ENCODE results near the gene MLXIPL.
A peak's percentile ranks its signal among the peaks of the same experiment; 100 is the strongest.

Gene MLXIPL

DNA sequence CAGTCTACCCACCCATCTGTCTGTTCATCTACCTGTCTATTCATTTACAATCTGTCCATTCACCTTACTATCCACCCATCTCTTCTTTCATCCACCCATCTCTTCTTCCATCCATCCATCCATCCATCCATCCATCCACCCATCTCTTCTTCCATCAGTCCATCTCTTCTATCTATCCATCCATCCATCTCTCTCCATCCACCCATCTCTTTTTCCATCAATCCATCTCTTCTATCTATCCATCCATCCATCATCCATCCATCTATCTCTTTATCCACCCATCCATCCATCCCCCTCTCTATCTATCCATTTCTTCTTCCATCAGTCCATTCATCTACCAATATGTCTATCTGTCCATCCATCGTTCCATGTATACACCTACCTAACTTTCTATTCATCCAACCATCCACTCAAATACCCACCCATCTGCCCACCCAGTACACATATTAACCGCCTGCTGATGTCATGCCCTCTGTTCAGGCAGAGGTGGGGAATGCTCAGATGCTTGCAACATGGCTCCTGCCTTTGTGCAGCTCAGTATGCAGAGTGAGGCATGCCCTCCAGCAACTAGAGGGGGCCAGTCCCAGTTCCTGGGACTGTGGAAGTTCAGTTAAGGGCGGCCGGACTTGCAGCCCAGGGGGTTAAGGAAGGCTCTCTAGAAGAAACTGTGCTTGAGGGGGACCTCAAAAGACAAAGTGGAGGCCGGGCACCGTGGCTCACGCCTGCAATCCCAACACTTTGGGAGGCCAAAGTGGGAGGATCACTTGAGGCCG lies 11.3 kb upstream of the MLXIPL start:
- no peak overlapping the region for H3K9ac ChIP-seq
- H3K27me3 ChIP-seq: no peaks in the 10 kb centered on the region
- no peak overlapping the region for H3K4me3 ChIP-seq
- no peak overlapping the region for H3K27ac ChIP-seq
- no peaks in the 10 kb centered on the region for H3K36me3 ChIP-seq
- peaks cover 0 to 40% (median 20%) of the 10 kb centered on the region in 10 experiments; a peak in 13 of 20 replicates for H3K4me1 ChIP-seq
- H3K9me3 ChIP-seq (replicated peaks in 1 of 11): peaks cover 0 to 7% (median 2%) of the 10 kb centered on the region in 11 experiments; a peak in 17 of 22 replicates
- no peak for TF ChIP-seq Cebpa-rat (IDR thresholded peaks at IDR 0.05)
- H3K4me2 ChIP-seq: peak overlapping the region in 5 of 11 experiments; percentile 61 to 76 (median 61); a peak in 10 of 22 replicates
- H4K20me1 ChIP-seq: no peaks in the 10 kb centered on the region

DNA sequence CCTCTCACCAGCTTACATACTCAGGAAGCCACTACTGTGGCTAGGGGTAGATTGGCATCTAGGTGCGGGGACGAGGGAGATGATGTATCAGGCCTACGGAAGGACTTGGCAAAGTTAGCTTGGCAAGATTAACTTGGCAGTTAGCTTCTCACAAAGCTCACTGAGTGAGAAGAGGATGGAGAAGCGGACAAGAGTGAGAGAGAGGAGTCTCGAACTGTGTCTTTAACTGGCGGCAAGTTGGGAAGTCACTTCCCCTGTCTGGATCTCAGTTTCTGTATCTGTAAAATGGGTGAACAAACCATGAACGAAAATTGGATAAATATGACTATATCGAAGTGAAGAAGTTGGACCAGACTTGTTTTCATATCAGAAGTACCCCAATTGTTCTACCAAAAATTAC lies 9.5 kb upstream of the MLXIPL start:
- H4K20me1 ChIP-seq: no peaks in the 10 kb centered on the region
- no peak overlapping the region for H3K4me3 ChIP-seq
- no peak overlapping the region for H3K4me2 ChIP-seq
- no peak overlapping the region for H3K27ac ChIP-seq
- H3K27me3 ChIP-seq: peaks cover 0 to 2% (median 0%) of the 10 kb centered on the region in 11 experiments; a peak in 4 of 22 replicates
- H3K9me3 ChIP-seq (replicated peaks in 1 of 11): no peaks in the 10 kb centered on the region
- TF ChIP-seq Cebpa-rat (IDR thresholded peaks at IDR 0.05): no peak
- no peaks in the 10 kb centered on the region for H3K36me3 ChIP-seq
- H3K9ac ChIP-seq: no peak overlapping the region
- peaks cover 0 to 34% (median 18%) of the 10 kb centered on the region in 10 experiments; a peak in 13 of 20 replicates for H3K4me1 ChIP-seq

DNA sequence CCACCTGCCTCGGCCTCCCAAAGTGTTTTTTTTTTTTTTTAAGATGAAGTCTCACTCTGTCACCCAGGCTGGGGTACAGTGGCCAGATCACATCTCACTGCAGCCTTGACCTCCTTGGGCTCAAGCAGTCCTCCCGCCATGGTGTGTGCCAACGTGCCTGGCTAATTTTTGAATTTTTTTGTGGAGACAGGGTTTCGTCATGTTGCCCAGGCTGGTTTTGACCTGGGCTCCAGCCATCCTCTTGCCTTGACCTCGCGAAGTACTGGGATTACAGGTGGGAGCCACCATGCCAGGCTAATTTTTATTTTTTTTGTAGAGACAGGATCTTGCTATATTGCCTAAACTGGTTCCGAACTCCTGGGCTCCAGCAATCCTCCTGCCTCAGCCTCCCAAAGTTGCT lies 9.0 kb upstream of the MLXIPL start:
- Histone ChIP-seq H3K4me2 (no peak overlapping the region), H3K4me3 (no peak overlapping the region), H3K4me1 (peaks cover 0 to 29% (median 15%) of the 10 kb centered on the region in 10 experiments; a peak in 13 of 20 replicates), H3K9ac (no peak overlapping the region), H3K9me3 (replicated peaks in 1 of 11) (no peaks in the 10 kb centered on the region), H3K36me3 (no peaks in the 10 kb centered on the region), H3K27ac (no peak overlapping the region), H3K27me3 (peaks cover 0 to 7% (median 4%) of the 10 kb centered on the region in 11 experiments; a peak in 11 of 22 replicates), H4K20me1 (0 out of 22 replicates have a peak, but pooled peaks cover 0 to 4% (median 0%) of the 10 kb centered on the region in 11 experiments)
- no peak for TF ChIP-seq Cebpa-rat (IDR thresholded peaks at IDR 0.05)

DNA sequence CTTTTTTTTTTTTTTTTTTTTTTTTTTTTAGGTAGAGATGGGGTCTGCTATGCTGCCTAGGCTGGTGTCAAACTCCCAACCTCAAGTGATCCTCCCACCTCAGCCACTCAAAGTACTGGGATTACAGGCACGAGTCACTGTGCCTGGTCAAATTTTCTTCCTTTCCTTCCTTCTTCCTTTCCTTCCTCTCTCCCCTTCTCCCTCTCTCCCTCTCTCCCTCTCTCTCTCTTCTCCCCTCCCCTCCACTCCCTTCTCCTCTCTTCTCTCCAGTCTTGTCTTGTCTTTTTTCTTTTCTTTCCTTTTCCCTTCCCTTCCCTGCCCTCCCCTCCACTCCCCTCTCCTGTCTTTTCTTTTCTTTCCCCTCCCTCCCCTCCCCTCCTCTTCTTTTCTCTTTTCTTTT lies 7.2 kb upstream of the MLXIPL start:
- no peak overlapping the region for H3K4me2 ChIP-seq
- H3K9ac ChIP-seq: no peak overlapping the region
- no peak overlapping the region for H3K27ac ChIP-seq
- H4K20me1 ChIP-seq: peaks cover 0 to 13% (median 0%) of the 10 kb centered on the region in 11 experiments; a peak in 1 of 22 replicates
- no peaks in the 10 kb centered on the region for H3K36me3 ChIP-seq
- H3K9me3 ChIP-seq (replicated peaks in 1 of 11): no peaks in the 10 kb centered on the region
- peaks cover 0 to 24% (median 17%) of the 10 kb centered on the region in 11 experiments; a peak in 15 of 22 replicates for H3K27me3 ChIP-seq
- H3K4me1 ChIP-seq: peaks cover 0 to 15% (median 11%) of the 10 kb centered on the region in 10 experiments; a peak in 14 of 20 replicates
- no peak overlapping the region for H3K4me3 ChIP-seq
- no peak for TF ChIP-seq Cebpa-rat (IDR thresholded peaks at IDR 0.05)

DNA sequence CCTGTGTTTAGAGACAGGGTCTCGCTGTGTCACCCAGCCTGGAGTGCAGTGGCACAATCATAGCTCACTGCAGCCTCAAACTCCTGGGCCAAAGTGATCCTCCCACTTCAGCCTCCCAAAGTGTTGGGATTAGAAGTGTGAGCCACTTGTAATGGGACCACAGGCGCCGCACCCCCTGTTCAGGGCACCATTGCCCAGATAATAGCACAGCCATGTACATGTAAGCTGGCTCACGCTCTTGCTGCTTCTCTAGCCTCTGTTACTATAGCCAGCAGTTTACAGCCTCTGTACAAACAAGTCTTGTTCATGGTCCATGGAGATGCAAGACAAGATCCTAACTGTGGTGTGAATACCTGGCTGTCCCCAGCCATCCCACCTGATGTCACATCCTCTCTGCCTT lies 4.2 kb upstream of the MLXIPL start:
- Histone ChIP-seq H3K27ac (no peak overlapping the region), H3K9ac (no peak overlapping the region), H3K4me2 (no peak overlapping the region), H3K4me1 (peaks cover 1 to 16% (median 5%) of the 10 kb centered on the region in 10 experiments; a peak in 17 of 20 replicates), H3K27me3 (peaks cover 21 to 55% (median 45%) of the 10 kb centered on the region in 11 experiments), H3K4me3 (no peak overlapping the region), H3K36me3 (no peaks in the 10 kb centered on the region), H4K20me1 (peaks cover 0 to 19% (median 0%) of the 10 kb centered on the region in 11 experiments; a peak in 4 of 22 replicates), H3K9me3 (replicated peaks in 1 of 11) (no peaks in the 10 kb centered on the region)
- no peak for TF ChIP-seq Cebpa-rat (IDR thresholded peaks at IDR 0.05)

DNA sequence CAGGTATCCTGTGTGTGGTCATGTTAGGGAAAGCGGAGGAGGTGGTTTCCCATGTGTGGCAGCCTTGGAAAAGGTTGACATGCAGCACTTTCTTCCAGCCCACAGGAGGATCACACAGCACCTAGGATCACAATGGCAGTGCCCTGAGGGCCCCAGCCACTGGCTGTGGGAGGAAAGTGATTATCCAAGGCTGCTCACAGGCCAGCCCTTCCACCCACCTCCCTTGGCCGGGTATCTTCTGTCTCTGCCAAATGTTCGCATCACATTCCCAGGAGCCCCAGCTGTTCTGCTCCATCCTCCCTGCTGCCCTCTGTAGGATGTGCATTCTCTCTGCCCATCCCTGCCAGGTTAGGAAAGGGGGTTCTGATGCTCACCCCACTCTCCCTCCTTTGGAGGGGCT lies 2.5 kb upstream of the MLXIPL start:
- peak overlapping the region in 3 of 11 experiments; percentile 25 to 46 (median 28); a peak in 3 of 22 replicates for H3K4me2 ChIP-seq
- no peak for TF ChIP-seq Cebpa-rat (IDR thresholded peaks at IDR 0.05)
- no peaks in the 10 kb centered on the region for H3K9me3 ChIP-seq (replicated peaks in 1 of 11)
- H3K27ac ChIP-seq: no peak overlapping the region
- peaks cover 0 to 27% (median 0%) of the 10 kb centered on the region in 11 experiments; a peak in 7 of 22 replicates for H4K20me1 ChIP-seq
- no peak overlapping the region for H3K4me3 ChIP-seq
- H3K36me3 ChIP-seq: no peaks in the 10 kb centered on the region
- peaks cover 9 to 18% (median 10%) of the 10 kb centered on the region in 10 experiments; a peak in 19 of 20 replicates for H3K4me1 ChIP-seq
- peaks cover 37 to 71% (median 61%) of the 10 kb centered on the region in 11 experiments for H3K27me3 ChIP-seq
- no peak overlapping the region for H3K9ac ChIP-seq

DNA sequence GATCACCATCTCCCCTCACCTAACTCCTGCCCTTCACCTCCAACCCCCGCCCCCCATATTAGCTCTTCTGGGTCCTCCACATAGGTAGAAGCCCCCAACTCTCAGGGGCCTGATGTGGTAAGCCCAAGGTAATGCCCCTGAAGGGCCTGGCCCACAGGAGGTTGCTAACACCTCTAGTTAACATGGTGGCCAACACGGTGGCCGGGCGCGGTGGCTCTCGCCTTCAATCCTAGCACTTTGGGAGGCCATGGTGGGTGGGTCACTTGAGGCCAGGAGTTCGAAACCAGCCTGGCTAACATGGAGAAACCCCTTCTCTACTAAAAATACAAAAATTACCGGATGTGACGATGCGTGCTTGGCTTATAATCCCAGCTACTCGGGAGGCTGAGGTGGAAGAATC lies 954 bp upstream of the MLXIPL start:
- Histone ChIP-seq H3K27me3 (peaks cover 48 to 84% (median 73%) of the 10 kb centered on the region in 11 experiments), H3K4me1 (peaks cover 9 to 18% (median 10%) of the 10 kb centered on the region in 10 experiments; a peak in 19 of 20 replicates), H3K9me3 (replicated peaks in 1 of 11) (no peaks in the 10 kb centered on the region), H4K20me1 (peaks cover 0 to 27% (median 0%) of the 10 kb centered on the region in 11 experiments; a peak in 7 of 22 replicates), H3K4me2 (no peak overlapping the region), H3K36me3 (no peaks in the 10 kb centered on the region), H3K27ac (no peak overlapping the region), H3K4me3 (no peak overlapping the region), H3K9ac (no peak overlapping the region)
- TF ChIP-seq Cebpa-rat (IDR thresholded peaks at IDR 0.05): no peak

DNA sequence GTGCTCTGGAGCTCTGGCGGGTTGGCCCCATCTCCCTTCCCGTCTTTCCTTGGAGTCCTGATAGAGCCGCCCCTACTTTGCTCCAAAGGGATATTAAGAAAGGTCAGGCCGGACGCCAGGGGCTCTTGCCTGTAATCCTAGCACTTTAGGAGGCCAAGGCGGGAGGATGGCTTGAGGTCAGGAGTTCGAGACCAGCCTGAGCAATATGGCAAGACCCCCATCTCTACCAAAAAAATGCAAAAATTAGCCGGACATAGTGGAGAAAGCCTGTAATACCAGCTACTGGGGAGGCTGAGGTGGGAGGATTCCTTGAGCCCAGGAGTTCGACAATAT lies 313 bp upstream of the MLXIPL start:
- Histone ChIP-seq H3K27ac (no peak overlapping the region), H3K9me3 (replicated peaks in 1 of 11) (no peaks in the 10 kb centered on the region), H3K9ac (no peak overlapping the region), H3K27me3 (peaks cover 48 to 85% (median 73%) of the 10 kb centered on the region in 11 experiments), H4K20me1 (peaks cover 0 to 27% (median 0%) of the 10 kb centered on the region in 11 experiments; a peak in 7 of 22 replicates), H3K4me3 (no peak overlapping the region), H3K4me1 (peaks cover 9 to 18% (median 10%) of the 10 kb centered on the region in 10 experiments; a peak in 19 of 20 replicates), H3K4me2 (no peak overlapping the region), H3K36me3 (no peaks in the 10 kb centered on the region)
- TF ChIP-seq Cebpa-rat (IDR thresholded peaks at IDR 0.05): no peak

All from BLaER1 treated with 17β-estradiol and CSF1 and Interleukin-3, amounts not matched to agents 10 nM and 100 nM (cell line).